ENCODE measurements around the gene HDAC9. TPM values are rescaled to one million over a fixed set of nuclear protein-coding genes. Genes with fewer than 3 reads are reported as not detected.

Gene HDAC9
- total and polyA plus RNA-seq, 2 donors (not counting 1 experiment from before 2014, with no cell fraction given) = 2.9 to 7.9 TPM

- H4K20me1 ChIP-seq (ENCODE audit: control insufficient read depth, extremely low read depth, insufficient read depth, low read length) = no peaks in the 10 kb centered on the region
Measured at GRCh38 chr7:18679261-18679660, 183.7 kb downstream of the HDAC9 start.

DNA sequence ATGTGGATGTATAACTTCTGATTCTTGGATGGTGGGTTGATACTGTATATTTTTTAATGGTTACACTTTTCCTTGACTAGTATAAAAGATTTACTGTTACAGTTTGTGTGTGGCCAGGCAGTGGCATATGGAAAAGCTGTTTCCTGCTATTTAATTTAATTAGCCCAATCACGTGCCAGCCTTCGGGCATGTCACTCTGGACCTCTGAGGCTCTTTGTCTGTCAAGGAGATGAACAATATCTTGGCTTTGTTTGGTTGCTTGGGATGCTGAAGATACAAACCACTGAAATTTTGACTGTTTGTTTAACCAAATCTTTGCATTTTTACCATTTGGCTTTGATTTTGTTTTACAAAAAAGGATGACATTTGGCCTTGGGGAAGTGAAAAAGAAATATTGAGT, 185.0 kb downstream of the HDAC9 start:
- no peaks in the 10 kb centered on the region for H3K27me3 ChIP-seq (ENCODE audit: control insufficient read depth, insufficient read depth, low read length)
- no peak overlapping the region for H3K27ac ChIP-seq (ENCODE audit: insufficient read depth, low read length)
- no peaks in the 10 kb centered on the region for H3K36me3 ChIP-seq (ENCODE audit: control insufficient read depth, insufficient read depth, low read length)
- no peak overlapping the region for H3K4me3 ChIP-seq (replicated peaks in 1 of 4; ENCODE audit: control extremely low read depth in 1 of 4, insufficient read depth in 1 of 4, low read depth in 3 of 4, low read length in 4 of 4)
- no peak overlapping the region for H2AFZ ChIP-seq (ENCODE audit: low read length)
- no peak for DNase-seq (ENCODE audit: low read depth in 2 of 2)
- H3K9ac ChIP-seq (ENCODE audit: insufficient read depth, low read length) = no peak overlapping the region
- no peaks in the 10 kb centered on the region for H3K4me1 ChIP-seq (ENCODE audit: control insufficient read depth, extremely low read depth, insufficient read depth, low read length)
- no peak overlapping the region for H3K4me2 ChIP-seq (ENCODE audit: extremely low read depth, insufficient read depth, low read length)
- no peaks in the 10 kb centered on the region for H3K9me3 ChIP-seq (ENCODE audit: control insufficient read depth, insufficient read depth, low read depth, low read length)
- TF ChIP-seq, protein P1, sequence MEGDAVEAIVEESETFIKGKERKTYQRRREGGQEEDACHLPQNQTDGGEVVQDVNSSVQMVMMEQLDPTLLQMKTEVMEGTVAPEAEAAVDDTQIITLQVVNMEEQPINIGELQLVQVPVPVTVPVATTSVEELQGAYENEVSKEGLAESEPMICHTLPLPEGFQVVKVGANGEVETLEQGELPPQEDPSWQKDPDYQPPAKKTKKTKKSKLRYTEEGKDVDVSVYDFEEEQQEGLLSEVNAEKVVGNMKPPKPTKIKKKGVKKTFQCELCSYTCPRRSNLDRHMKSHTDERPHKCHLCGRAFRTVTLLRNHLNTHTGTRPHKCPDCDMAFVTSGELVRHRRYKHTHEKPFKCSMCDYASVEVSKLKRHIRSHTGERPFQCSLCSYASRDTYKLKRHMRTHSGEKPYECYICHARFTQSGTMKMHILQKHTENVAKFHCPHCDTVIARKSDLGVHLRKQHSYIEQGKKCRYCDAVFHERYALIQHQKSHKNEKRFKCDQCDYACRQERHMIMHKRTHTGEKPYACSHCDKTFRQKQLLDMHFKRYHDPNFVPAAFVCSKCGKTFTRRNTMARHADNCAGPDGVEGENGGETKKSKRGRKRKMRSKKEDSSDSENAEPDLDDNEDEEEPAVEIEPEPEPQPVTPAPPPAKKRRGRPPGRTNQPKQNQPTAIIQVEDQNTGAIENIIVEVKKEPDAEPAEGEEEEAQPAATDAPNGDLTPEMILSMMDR (conservative IDR thresholded peaks at IDR 0.05 in 1 of 2, IDR thresholded peaks at IDR 0.05 in 1 of 2; ENCODE audit: low read depth in 1 of 2, low read length in 2 of 2) = no peak
- TF ChIP-seq EZH2 (IDR thresholded peaks at IDR 0.05; ENCODE audit: low read length, missing control alignments) = no peak
- H4K20me1 ChIP-seq (ENCODE audit: control insufficient read depth, extremely low read depth, insufficient read depth, low read length) = no peaks in the 10 kb centered on the region
- no peaks in the 10 kb centered on the region for H3K79me2 ChIP-seq (ENCODE audit: control insufficient read depth, insufficient read depth, low read length)

More at GRCh38 chr7:18679261-18679660, 183.7 kb downstream of the HDAC9 start:
- H3K36me3 ChIP-seq (ENCODE audit: control insufficient read depth, insufficient read depth, low read length) = no peaks in the 10 kb centered on the region
- H3K27ac ChIP-seq (ENCODE audit: insufficient read depth, low read length) = no peak overlapping the region
- no peak overlapping the region for H3K4me3 ChIP-seq (replicated peaks in 1 of 4; ENCODE audit: control extremely low read depth in 1 of 4, insufficient read depth in 1 of 4, low read depth in 3 of 4, low read length in 4 of 4)
- TF ChIP-seq EZH2 (IDR thresholded peaks at IDR 0.05; ENCODE audit: low read length, missing control alignments) = no peak
- TF ChIP-seq, protein P1 (conservative IDR thresholded peaks at IDR 0.05 in 1 of 2, IDR thresholded peaks at IDR 0.05 in 1 of 2; ENCODE audit: low read depth in 1 of 2, low read length in 2 of 2) = no peak
- H3K9ac ChIP-seq (ENCODE audit: insufficient read depth, low read length) = no peak overlapping the region
- H3K79me2 ChIP-seq (ENCODE audit: control insufficient read depth, insufficient read depth, low read length) = no peaks in the 10 kb centered on the region
- H3K4me2 ChIP-seq (ENCODE audit: extremely low read depth, insufficient read depth, low read length) = no peak overlapping the region
- H2AFZ ChIP-seq (ENCODE audit: low read length) = no peak overlapping the region
- DNase-seq (ENCODE audit: low read depth in 2 of 2) = no peak
- H3K4me1 ChIP-seq (ENCODE audit: control insufficient read depth, extremely low read depth, insufficient read depth, low read length) = no peaks in the 10 kb centered on the region
- no peaks in the 10 kb centered on the region for H3K9me3 ChIP-seq (ENCODE audit: control insufficient read depth, insufficient read depth, low read depth, low read length)
- no peaks in the 10 kb centered on the region for H3K27me3 ChIP-seq (ENCODE audit: control insufficient read depth, insufficient read depth, low read length)

DNA sequence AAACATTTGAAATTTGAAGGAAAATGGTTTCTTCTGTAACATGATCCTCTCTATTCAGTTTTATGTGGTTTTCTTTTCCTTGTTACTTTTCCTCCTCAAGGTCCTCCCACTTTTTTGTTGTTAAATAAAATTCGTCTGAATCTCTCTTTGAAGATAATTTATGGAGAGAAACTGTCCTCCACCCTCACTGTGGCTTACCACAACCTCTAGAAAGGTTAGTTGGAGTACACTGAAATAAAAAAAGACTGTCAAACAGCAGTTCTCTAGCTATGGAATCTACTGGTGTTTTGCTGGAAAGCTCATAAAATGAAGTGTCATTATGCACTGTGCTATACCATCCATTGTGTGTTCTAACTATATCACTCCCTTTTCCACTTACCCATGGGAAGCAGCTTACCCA, 189.4 kb downstream of the HDAC9 start:
- Histone ChIP-seq H3K4me3 (replicated peaks in 1 of 4; ENCODE audit: control extremely low read depth in 1 of 4, insufficient read depth in 1 of 4, low read depth in 3 of 4, low read length in 4 of 4) (no peak overlapping the region), H3K27ac (ENCODE audit: insufficient read depth, low read length) (no peak overlapping the region), H2AFZ (ENCODE audit: low read length) (no peak overlapping the region), H3K4me2 (ENCODE audit: extremely low read depth, insufficient read depth, low read length) (no peak overlapping the region), H4K20me1 (ENCODE audit: control insufficient read depth, extremely low read depth, insufficient read depth, low read length) (no peaks in the 10 kb centered on the region), H3K4me1 (ENCODE audit: control insufficient read depth, extremely low read depth, insufficient read depth, low read length) (no peaks in the 10 kb centered on the region), H3K27me3 (ENCODE audit: control insufficient read depth, insufficient read depth, low read length) (no peaks in the 10 kb centered on the region), H3K9me3 (ENCODE audit: control insufficient read depth, insufficient read depth, low read depth, low read length) (no peaks in the 10 kb centered on the region), H3K79me2 (ENCODE audit: control insufficient read depth, insufficient read depth, low read length) (no peaks in the 10 kb centered on the region), H3K36me3 (ENCODE audit: control insufficient read depth, insufficient read depth, low read length) (no peaks in the 10 kb centered on the region), H3K9ac (ENCODE audit: insufficient read depth, low read length) (no peak overlapping the region)
- DNase-seq (ENCODE audit: low read depth in 2 of 2) = peak in 1 of 2 donors; percentile 58
- no peak for TF ChIP-seq EZH2 (IDR thresholded peaks at IDR 0.05; ENCODE audit: low read length, missing control alignments)

All from fibroblast of lung (primary cell).